HL-60/S4 treated with phorbol 12-myristate 13-acetate at 8.2 ng/mL for 4 days and 3 days (cell line): ENCODE measurements around the gene CST4.
"Not testable (repeated sequence)": the region's sequence is repeated elsewhere in the genome, so short reads cannot be mapped to it uniquely, and the experiment has no call there.

Experiments
- in situ Hi-C: fragments of 300-500 bp; cut with MboI; formaldehyde crosslinking; loops from 2 replicates; pipeline ENCODE4 v1.15.0; 2022; ENCODE audit warnings: low sequenced_read_pairs

Gene CST4

DNA sequence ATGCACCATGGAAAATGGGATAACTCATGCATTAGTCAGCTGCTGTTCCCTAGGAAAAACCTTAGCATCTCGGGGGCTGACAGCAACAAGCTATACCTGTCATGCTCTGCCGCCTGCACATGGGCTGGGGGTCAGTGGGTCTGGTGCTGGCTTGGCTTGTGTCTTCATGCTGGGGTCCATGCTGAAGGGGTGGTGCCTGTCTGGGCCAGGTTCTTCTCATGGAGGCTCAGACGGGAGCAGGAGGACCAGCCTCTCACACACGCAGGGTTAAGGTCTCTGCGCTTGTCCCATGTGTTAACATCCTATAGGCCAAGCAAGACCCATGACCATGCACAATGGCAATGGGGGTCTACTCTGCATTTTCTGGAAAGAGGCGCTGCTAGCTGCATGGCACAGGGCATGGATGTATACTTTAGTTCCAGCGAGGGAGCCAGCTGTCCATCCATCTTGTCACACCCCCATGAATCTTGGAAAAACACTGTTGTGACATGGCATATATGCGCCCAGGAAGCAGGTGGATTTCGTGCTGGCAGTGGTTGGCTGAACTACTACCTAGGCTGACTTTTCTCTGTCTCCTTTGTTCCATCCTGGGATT is 26.5 kb downstream of the CST4 start:
- in situ Hi-C loops, result no loop called here

DNA sequence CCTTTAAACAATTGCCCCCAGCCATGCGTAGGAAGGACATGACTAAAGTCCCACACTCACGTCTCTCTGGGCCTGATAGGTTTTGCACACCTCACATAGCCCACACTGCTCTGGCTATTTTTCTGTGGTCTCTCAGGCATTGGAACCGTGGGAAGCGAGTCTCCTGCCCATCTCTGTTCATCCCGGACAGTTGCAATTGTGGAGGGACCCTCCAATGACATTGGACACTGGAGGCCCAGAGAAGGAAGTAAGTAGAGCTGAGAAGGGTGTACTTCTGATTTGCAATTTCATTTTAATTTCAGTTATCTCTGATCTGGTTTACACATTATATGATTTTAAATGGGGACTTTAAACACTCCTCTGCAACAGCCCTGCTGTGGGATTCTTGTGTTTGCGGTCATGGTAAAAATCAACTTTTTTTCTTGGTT is 27.8 kb downstream of the CST4 start:
- in situ Hi-C loops, result no loop called here

GRCh38 chr20:23659989-23660837 is 28.6 kb downstream of the CST4 start:
- in situ Hi-C loops, result no loop called here

DNA sequence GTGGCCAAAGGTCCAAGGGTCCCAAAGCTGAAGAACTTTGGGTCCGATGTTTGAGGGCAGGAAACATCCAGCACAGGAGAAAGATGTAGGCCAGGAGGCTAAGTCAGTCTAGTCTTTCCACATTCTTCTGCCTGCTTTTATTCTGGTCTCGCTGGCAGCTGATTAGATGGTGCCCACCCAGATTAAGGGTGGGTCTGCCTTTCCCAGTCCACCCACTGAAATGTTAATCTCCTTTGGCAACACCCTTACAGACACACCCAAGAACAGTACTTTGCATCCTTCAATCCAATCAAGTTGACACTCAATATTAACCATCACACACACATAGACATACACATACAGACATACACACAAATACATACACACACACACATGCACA is 29.2 kb downstream of the CST4 start:
- in situ Hi-C loops, result not testable (repeated sequence)

GRCh38 chr20:23658989-23659609 is 29.7 kb downstream of the CST4 start:
- in situ Hi-C loops, result no loop called here

- in situ Hi-C loops, result no loop called here
These were observed 30.5 kb downstream of the CST4 start for GRCh38 chr20:23658336-23658735.

- in situ Hi-C loops, result no loop called here
These were observed 31.6 kb downstream of the CST4 start for GRCh38 chr20:23657202-23657601.

DNA sequence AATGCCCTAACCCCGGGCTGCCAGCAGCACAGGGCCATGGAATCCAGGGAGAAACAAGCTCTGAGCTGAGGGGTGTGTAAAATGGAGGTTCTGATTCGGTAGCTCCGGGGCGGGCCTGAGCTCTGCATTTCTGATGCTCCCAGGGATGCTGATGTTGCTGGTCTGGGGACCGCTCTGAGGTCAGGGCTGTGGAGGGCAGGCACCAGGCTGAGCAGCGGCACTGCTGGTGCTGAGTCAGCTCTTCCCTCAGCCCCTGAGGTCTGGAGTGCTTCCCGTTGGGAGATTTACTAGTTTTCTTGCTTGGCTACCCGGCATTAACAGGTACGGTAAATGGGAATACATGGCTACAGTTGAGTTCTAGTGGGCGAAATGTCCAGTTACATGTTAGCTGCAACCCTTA is 32.5 kb downstream of the CST4 start:
- in situ Hi-C loops, result no loop called here

GRCh38 chr20:23655491-23656211 is 33.2 kb downstream of the CST4 start:
- in situ Hi-C loops, result no loop called here

- in situ Hi-C loops, result no loop called here
These were observed 34.1 kb downstream of the CST4 start for GRCh38 chr20:23654717-23655116.

DNA sequence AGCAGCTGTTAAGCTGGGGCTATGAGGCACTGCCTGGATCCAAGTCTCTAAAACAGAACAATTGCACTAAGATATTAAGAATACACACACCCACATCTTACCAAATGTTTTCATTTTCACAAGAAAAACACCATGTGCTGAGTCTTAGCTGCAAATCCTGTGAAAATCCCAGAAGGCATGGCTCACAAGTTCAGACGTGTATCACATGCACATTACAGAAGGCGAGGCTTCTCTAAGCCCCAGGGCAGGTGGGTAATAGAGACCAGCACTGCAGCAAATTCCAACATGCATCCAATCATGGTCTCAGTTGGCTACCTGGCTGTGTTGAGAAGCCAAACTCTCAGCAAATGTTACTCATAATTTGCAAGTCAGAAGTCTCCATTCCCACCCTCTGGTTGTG is 34.8 kb downstream of the CST4 start:
- in situ Hi-C loops, result no loop called here

- in situ Hi-C loops, result no loop called here
These were observed 35.4 kb downstream of the CST4 start for GRCh38 chr20:23653400-23653938.

GRCh38 chr20:23652926-23653325 is 35.9 kb downstream of the CST4 start:
- in situ Hi-C loops, result no loop called here

- in situ Hi-C loops, result no loop called here
These were observed 36.5 kb downstream of the CST4 start for GRCh38 chr20:23652371-23652770.

- in situ Hi-C loops, result no loop called here
These were observed 37.7 kb downstream of the CST4 start for GRCh38 chr20:23651117-23651516.

GRCh38 chr20:23649830-23650417 is 38.9 kb downstream of the CST4 start:
- in situ Hi-C loops, result no loop called here

DNA sequence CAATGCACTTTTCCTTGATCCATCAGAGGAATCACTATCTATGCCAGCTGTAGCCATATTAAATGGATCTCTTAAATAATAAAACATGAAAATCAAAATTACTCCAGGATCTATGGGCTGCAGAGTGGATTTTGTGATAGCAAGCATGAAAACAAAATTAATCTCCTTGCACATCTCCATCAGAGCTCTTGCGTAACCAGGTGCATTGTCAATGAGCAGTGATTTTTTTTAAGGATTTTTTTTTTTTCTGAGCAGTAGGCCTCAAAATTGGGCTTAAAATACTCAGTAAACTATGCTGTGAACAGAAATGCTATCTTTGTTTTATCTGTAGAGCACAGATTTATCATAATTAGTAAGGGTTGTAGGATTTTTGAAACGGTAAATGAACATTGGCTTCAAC is 39.6 kb downstream of the CST4 start:
- in situ Hi-C loops, result no loop called here

- in situ Hi-C loops, result no loop called here
These were observed 41.5 kb downstream of the CST4 start for GRCh38 chr20:23647346-23647745.

DNA sequence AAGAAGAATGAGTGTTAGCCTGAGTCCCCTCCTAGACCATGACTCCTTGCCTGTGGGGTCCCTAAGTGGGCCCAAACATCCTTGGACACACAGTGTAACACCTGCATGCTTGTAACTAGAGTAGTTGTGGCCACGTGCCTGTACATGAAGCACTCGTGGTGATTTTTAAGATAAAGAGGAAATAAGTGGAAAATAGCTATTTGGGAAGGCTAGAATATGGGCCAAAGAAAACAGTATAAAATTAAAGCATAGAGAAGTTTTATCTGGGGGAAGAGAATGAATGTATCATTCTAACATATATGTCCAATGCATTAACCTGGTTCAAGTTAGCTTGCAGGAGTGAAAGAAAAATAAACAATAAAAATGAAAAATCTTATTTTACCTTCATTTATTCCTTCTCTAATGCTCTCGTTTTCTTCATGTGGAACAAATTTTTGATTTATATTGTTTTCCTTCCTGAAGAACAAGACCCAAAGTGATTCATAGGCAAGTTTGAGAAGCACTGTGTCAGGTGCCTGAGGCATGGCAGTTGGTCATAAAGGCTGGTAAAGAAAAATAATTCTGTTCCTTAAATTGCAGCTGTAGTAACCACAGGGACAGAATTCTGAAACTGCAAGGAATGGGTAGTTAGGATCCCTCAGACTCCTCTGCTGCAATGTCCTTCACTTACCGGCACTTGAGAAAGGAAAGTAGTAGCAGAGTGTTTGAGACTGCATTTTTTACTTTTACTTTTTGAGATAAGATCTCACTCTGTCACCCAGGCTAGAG is 42.5 kb downstream of the CST4 start:
- in situ Hi-C loops, result no loop called here

DNA sequence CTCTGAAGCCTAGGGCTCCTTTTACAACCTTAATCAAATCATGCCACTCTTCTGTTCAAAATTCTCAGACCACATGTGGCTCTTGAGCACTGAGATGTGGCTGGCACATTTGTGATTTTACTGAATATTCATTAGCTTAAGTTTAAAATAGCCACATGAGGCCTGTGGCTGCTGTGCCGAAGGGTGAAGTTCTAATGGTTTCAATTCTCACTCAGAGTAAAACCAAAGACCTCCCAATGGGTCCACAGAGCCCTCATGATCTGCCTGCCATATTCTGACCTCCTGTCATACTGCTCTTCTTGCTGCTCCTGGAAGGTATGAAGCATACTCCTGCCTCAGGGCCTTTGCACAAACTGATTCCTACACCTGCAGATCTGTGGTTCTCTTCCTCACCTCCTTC is 43.3 kb downstream of the CST4 start:
- in situ Hi-C loops, result no loop called here
